Smooth muscle cell (in vitro differentiated cells): Measurements from ENCODE around the gene WDR3. TPM values are rescaled to one million over a fixed set of nuclear protein-coding genes. Genes with fewer than 3 reads are reported as not detected.

Experiments
- polyA plus RNA-seq: library from polyadenylated mRNA; unstranded; fragments of >200 nt; fragmentation: Nextera tagmentation; extraction: Ambion mirVana; gene quantifications from 2 replicates; pipeline ENCODE4 v1.2.1, GENCODE V29; 2016
- total RNA-seq: library from RNA; depleted of rRNA; stranded (reverse); fragments of >200 nt; gene quantifications from 2 replicates; pipeline ENCODE4 v1.2.3, GENCODE V29; 2014

Gene WDR3
- total and polyA plus RNA-seq, 2 experiments from 2014 or later: 13.4 to 19.7 TPM

Other genes with a start within 250 kb of the WDR3 start
- 30.1 and 41.2 TPM in 2 replicates for gene GDAP2, start 118 bp upstream of the WDR3 start, total RNA-seq
- 10.5 and 17.3 TPM in 2 replicates for gene GDAP2, start 118 bp upstream of the WDR3 start, polyA plus RNA-seq